Measurements from ENCODE around the gene PNISR.

PNISR gene

DNA sequence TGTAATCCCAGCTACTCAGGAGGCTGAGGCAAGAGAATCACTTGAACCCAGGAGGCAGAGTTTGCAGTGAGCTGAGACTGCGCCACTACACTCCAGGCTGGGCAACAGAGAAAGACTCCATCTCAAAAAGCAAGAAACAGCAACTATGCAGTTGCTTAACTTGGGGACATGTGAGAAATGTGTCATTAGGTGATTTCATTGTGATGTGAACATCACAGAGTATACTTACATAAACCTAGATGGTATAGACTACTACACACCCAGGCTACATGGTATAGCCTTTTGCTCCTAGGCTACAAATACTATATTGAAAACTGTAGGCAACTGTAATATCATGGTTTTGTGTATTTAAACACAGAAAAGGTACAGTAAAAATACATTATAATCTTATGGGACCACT is 27.8 kb downstream of the PNISR start:
- no peak for DNase-seq

DNA sequence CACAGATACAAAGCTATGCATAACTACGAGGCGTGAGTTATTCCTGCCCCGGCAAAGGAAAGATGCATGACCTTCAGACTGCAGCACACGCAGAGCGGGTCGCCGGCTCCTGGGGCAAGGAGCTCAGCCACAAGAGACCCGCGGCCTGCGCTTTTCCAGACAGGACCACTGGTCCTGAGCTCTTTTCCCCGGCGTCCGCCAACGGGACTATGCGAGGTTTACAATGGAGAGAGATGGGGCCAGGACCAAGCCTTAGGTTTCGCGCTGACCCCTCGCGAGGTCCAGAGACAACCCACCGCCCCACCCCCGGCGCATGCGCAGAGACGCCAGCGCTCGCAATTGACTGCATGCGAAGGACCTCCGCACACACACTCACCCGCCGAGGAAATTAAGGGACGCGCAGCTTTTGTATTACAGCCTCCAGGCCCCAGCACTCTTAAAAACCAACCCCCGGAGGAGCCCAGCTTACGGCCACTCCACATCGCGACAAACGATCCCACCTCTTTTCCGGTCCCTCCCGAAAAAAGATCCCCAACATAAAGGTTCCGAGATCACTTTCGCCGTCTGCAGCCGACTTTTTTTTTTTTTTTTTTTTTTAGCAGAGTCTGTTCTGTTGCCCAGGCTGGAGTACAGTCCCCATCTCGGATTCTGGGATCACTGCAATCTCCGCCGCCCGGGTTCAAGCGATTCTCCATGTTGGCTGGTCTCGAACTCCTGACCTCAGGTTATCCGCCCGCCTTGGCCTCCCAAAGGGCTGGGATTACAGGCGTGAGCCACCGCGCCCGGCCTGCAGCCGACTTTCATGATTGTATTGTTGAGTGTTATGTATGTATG is 31.2 kb downstream of the PNISR start, which contains the start of gene COQ3:
Gene COQ3 (minus strand): TSS at position 498 of the 834 bp plus-strand sequence. CDS start 16 bp downstream, at position 482.
- peak; percentile 61 for DNase-seq

DNA sequence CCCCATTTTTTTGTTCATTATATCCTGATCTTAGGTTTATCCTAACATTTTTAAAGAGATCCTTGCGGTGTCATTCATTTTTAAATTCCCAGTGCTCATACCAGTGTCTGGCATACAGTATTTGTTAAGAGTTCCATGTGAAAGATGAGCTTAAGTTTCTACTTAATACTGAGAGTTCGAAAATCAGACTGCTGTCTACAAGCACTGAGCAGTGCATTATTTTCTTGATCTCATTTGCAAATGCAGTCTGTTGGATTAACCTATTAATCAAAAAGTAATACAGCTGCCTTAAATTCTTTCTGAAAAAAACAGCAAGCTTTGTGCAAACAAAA is 31.8 kb downstream of the PNISR start:
- no peak for DNase-seq

DNA sequence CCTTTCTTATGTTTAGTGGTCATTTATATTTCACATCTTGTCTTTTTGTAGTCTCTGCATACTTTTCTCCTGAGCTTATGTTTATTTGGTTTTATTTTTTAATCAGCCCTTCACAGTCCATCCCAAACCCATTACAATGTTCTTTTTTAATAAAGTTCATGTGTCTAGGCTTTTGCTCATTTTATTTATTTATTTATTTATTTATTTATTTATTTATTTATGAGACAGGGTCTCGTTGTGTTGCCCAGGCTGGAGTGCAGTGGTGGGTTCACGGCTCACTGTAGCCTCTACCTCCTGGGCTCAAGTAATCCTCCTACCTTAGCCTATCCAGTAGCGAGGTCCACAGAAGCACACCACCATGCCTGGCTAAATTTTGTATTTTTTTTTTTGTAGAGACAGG is 34.2 kb downstream of the PNISR start:
- DNase-seq = no peak

DNA sequence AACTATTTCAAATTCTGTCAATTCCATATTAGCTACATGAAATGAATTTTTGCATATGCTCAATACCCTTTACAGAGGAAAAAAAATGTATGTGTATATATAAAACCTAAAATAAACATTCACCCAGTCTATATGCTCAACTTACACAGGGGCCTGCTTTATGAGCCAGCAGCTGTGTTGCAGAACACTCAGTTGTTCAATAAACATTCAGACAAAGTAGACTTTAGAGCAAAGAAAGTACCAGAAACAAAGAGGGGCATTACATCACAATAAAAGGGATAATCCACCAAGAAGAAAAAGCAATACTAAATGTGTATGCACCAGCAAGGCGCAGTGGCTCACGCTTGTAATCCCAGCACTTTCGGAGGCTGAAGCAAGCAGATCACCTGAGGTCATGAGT is 40.6 kb downstream of the PNISR start:
- DNase-seq = no peak

DNA sequence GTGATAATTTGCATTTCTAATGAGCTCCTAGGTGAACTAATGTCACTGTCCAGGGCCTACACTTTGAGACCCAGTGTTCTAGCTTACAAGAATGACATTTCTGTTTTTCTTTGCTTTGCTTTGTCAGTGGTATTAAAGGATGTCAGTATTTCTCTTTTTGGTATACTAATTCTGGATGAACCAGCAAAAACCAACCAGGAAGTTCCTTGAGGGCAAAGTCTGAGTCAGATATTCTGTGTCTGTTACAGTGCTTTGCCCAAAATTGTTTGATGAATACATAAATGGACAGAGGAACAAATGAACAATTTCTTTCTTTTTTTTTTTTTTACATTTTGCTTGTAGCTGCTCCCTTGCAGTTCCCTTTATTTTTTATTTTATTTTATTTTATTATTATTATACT is 46.5 kb downstream of the PNISR start:
- DNase-seq = no peak

DNA sequence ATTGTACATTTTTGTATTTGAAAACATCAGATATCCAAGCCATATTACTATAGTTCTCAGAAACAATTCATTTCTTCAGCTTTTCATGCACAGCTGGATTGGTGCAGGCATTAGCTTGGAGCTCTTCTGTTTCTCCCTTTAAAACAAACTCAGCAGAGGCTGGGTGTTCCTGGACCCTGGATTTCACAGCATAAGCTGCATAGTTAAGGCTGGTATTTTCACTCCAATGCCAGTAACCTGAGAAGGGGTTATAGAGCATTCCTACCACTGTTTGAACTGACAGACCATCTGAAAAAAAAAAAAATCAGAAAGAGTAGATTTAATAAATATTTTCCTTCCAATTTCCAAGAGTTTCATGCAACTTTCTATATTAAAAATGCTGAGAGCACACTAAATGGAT is 55.6 kb downstream of the PNISR start:
- DNase-seq = no peak

DNA sequence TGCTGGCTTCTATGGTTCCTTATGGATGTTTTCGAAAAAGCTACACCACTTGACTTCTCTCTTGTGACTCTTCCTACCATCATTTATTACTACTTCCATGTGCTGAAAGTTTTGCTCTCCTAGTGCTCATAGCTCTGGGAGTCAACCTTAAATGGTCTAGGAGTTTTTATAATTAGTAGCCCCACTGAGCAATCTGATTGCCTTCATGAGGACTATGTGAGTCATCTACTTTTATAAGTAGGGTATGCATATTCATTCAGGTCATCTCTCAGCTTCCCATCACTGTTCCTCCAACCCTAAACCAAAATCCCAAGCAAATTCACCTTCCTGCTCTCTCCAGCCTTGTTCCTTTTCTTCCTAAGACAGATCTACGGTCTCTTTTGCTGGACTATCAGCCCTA is 58.3 kb downstream of the PNISR start:
- DNase-seq = no peak

DNA sequence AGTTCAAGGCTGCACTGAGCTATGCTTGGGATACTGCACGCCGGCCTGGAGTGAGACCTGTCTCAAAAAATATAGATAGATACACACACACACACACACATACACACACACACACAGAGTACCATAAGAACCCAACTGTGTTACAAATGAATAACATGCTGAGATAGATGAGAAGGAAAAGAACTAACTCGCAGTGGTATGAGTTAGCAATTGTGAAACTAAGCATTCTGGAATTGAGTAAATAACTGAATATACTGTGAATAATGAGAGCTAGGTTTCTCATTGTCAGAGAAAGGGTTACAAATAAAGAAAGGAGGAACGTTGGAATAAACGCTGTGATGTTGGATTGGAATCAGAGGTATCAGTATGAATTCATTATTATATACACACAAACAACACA is 61.1 kb downstream of the PNISR start:
- no peak for DNase-seq

DNA sequence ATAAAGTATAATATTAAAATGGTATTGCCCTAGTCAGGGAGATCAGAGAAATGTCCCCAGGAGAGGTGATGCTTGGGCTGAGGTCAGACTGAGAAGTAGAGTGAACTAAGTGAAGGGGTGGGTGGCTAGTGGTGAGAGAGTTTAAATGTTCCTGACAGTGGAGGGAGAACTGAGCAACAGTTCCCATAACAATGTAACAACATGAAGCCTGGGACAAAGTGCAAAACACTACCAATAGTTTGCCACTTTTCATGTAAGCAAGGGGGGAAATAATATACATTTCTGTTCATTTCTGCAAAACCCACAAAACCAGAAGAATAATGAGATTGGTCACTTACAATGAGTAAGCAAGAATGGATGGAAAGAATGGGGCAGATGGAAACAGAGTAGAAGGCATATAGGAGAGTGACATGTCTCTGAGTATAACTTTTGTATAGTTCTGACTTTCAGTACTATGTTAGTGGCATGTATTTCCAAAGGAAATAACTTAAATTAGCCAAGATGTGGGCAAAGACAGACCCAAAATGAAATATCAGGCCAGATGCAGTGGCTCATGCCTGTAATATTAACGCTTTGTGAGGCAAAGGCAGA is 62.3 kb downstream of the PNISR start:
- no peak for DNase-seq

DNA sequence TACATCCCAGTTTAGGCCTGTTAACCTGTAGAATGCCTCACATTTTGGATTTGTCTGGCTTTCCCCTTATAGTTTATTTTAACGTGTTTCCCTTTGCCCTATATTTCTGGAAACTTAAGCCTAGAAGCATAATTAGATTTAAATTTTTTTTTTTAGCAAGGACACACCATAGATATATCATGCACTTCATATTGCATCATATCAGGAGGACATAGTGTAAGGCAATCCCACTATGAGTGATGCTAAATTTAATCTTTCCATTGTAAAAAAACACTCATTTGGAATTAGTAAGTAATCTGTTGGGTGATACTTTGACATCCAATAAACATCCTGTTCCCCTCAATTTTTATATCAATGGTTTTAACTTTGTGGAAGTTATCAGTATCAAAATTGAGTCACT is 65.3 kb downstream of the PNISR start:
- no peak for DNase-seq

DNA sequence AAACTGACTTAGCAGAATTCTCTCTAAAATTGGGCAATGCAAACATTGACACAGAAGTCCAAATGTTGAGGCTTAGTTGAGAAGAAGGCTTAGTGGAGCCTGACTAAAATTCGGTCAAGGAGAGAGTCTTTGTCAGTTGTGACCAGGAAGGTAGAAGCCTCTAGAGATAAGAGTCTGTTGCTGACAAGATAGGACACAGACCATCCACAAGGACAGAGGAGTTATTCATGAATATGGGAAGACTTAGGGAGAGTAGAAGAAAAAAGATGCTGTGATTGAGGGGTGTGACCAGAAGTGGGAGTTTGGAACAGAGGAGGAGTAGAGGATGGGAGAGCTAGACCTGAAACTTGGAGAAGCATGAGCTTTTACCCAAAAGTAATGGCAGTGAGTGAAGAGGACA is 68.5 kb downstream of the PNISR start:
- no peak for DNase-seq

DNA sequence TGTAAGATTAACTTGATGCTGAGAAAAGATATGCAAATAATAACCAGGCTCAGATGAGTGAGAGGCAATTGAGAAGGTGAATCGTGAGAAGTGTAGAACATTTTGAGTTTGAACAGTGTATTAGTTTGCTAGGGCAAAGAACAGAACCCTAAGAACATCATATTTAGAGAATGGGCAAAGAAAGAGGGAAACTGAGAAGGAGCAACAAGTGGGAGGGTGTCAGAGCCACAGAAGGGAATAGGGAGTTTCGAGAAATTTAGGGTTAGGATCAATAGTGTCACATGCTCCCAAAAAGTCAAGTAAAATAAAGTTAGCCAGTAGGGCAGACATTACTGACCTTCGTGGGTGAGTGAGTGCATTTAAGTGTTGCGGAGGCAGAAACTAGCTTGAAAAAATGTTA is 70.1 kb downstream of the PNISR start:
- no peak for DNase-seq

DNA sequence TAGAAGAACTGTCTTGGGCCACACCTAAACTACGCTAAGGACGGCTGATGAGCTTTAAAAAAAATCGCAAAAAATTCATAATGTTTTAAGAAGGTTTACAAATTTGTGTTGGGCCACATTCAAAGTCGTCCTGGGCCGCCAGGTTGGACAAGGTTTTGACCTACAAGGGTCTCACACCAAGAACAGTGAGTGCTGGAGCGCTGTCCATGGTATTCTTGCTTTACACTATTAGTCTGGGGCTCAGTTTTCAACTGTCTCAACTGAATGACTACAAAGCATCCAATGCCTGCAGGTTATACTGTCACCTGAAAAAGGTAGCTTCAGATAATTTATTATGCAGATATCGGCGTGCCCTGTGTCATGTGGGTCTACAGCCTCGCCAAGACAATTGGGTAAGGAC is 72.0 kb downstream of the PNISR start:
- peak; percentile 5 for DNase-seq

DNA sequence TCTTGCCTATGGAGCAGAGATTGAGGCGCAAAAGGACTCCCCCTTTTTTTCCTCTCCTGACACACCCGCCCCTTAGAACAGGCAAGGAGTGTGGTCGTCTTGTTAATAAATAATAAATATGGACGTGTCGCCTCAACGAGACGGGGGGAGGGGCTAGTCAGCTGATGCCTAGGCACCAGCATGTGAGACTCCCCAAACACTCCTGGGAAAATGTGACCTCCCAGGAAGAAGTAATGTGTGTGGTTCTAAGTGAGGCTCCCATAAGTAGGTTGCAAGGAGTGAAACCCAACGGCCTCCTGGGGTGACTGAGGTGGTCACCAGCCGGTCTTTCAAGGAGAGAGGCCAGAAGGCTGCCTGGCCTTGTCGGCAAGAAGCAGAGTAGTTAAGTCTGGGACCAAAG is 74.5 kb downstream of the PNISR start:
- no peak for DNase-seq

DNA sequence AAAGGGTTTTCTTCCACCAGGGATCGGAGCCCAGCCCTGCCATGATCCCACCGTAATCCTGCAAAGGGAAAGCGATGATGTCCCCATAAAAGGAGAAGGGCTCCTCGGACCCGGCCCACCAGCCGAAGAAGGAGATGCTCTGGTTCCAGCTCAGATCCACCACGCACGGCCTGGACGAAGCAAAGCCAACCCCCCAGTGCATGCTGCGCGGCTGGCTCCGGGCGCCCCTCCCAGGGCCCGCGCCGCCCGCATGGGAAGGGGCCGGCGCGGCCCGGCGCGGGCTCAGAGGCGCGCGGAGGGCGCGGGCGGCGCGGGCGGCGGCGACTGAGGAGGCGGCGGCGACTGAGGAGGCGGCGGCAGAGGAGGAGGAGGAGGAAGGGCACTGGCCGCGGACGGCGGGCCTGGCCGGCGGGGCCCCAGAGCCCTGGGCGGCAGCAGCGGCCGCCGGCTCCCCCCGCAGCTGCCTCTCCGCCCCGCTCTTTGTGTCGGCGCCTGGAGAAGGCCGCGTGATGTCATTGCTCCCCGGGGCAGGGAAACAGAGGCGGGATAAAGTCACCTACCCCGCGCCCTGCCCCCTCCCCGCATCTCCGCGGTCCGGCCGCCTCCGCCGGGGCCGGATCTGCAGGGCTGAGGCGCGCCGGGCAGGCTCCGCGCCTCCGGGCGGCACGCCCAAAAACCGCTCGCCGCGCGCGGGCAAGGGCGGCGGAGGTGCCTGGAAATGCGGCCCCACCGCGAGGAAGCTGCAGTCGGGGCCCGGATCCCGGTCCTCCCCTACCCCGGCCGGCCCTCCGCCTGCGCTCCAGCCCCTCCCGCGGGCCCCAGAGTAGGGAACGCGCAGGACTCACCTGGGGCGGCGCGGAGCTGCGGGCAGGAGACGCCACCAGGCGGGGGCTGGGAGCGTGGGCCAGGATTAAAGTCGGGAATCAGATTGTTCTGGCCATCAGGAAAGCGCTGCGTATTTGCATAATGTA is 75.7 kb downstream of the PNISR start, which contains the start of gene FAXC:
Gene FAXC (minus strand): TSS at position 504 of the 971 bp plus-strand sequence. CDS start 302 bp downstream, at position 202.
- DNase-seq = peak; percentile 24

DNA sequence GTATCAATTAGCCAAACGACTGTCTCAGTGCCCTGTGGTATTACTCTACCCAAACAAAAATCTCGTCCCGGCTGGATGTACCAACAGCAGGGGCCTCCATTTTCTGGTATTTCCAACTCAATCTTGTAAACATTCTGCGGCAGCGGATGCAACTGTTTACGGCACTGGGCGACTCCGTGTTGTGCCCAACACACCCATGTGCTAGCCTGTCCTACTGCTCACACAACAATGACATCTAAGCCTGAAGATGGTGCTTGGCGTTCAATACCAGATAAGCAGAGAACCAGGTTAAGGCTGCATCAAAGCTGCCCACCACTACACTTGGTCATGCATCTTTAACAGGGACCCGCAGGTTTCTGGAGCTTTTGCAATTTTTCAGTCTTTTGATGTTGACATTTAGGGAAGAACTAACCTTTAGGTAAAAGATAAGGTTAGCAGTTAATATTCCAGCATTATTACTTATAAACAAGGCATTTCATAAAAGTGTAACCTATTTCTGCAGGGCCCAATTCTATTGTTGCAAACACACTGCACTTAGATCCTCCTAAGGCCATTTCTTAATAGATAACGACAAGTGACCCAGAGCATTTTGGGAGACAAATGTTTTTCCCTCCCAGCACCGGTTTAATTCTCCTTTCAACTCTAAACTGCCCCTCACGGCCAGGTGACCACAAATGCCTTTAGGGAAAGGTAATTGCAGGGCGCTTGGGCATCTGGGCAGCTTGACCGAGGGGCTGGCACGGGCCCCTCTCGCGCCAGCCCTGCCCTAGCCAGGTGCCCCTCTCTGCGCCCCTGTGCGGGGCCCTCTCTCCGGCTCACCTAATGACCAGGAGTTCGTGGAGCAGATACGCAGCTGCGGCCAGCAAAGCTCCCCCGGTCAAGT is 76.6 kb downstream of the PNISR start:
- DNase-seq = no peak
